PC-9 (cell line): ENCODE data around the gene RRM2. TPM values are rescaled to one million over a fixed set of nuclear protein-coding genes. Genes with fewer than 3 reads are reported as not detected.
A peak's percentile ranks its signal among the peaks of the same experiment; 100 is the strongest.
"Not testable (repeated sequence)": the region's sequence is repeated elsewhere in the genome, so short reads cannot be mapped to it uniquely, and the experiment has no call there.

Source experiments
- BruUV-seq: library from RNA; stranded (reverse); fragments of 400-500 nt; replicated peaks from 2 replicates; lab custom pipeline; 2021; lab: Mats Ljungman, UMichigan
- CTCF ChIA-PET: fragments of 300-600 bp; sonication (Branson Sonifier 250); formaldehyde crosslinking; loops from one replicate; lab custom pipeline; 2022; ENCODE audit warnings: antibody characterized with exemption; lab: Charles Lee
- POLR2A ChIA-PET: fragments of 300-600 bp; sonication (Branson Sonifier 250); formaldehyde crosslinking; loops from one replicate; lab custom pipeline; 2022; ENCODE audit warnings: antibody characterized with exemption; ENCODE audit not compliant: unreplicated experiment; lab: Charles Lee
- DNase-seq, 2 experiments: peaks; one replicate each; pipeline versions ENCODE4 v3.0.0 to v3.0.0-alpha.2; 2015 to 2022; ENCODE audit warnings: mixed read lengths in 1 of 2
- H2AFZ ChIP-seq: fragments of 200-600 bp; sonication (generic); 2 replicates; pipeline ENCODE4 v1.8.1; 2017; ENCODE audit warnings: antibody characterized with exemption
- H3F3A ChIP-seq: fragments of 200-600 bp; sonication (generic); 2 replicates; pipeline ENCODE4 v1.8.1; 2017; ENCODE audit warnings: antibody characterized with exemption, mild to moderate bottlenecking, low read depth; ENCODE audit not compliant: insufficient read depth
- H3K27ac ChIP-seq: fragments of 200-600 bp; sonication (generic); 2 replicates; pipeline ENCODE4 v1.6.1; 2016; ENCODE audit warnings: mixed run types
- H3K27me3 ChIP-seq: fragments of 200-600 bp; sonication (generic); 2 replicates; pipeline ENCODE4 v1.6.1; 2016; ENCODE audit warnings: low read depth, mixed run types; ENCODE audit not compliant: insufficient read depth
- H3K36me3 ChIP-seq: fragments of 200-600 bp; sonication (generic); 2 replicates; pipeline ENCODE4 v1.6.1; 2016; ENCODE audit warnings: low read depth, mixed run types
- H3K4me1 ChIP-seq: fragments of 200-600 bp; sonication (generic); replicated peaks from 2 replicates; pipeline ENCODE4 v1.6.1; 2016; ENCODE audit warnings: mixed run types; ENCODE audit not compliant: insufficient read depth
- H3K4me2 ChIP-seq: fragments of 200-600 bp; sonication (generic); 2 replicates; pipeline ENCODE4 v1.6.1; 2017; ENCODE audit warnings: mixed run types
- H3K4me3 ChIP-seq: fragments of 200-600 bp; sonication (generic); 2 replicates; pipeline ENCODE4 v1.6.1; 2016; ENCODE audit warnings: mixed run types
- H3K79me2 ChIP-seq: fragments of 200-600 bp; sonication (generic); 2 replicates; pipeline ENCODE4 v1.6.1; 2017; ENCODE audit warnings: low read depth, mixed run types
- H3K9me2 ChIP-seq: fragments of 200-600 bp; sonication (generic); 2 replicates; pipeline ENCODE4 v1.8.1; 2017; ENCODE audit warnings: mild to moderate bottlenecking; ENCODE audit not compliant: insufficient read depth
- H3K9me3 ChIP-seq: fragments of 200-600 bp; sonication (generic); 2 replicates; pipeline ENCODE4 v1.8.1; 2016; ENCODE audit warnings: low read depth; ENCODE audit not compliant: insufficient read depth
- H4K20me1 ChIP-seq: fragments of 200-600 bp; sonication (generic); 2 replicates; pipeline ENCODE4 v1.8.1; 2017; ENCODE audit not compliant: insufficient read depth
- CTCF ChIP-seq: fragments of 200-600 bp; sonication (generic); conservative IDR thresholded peaks from 2 replicates; pipeline ENCODE4 v1.6.1; 2017; ENCODE audit warnings: mixed run types, antibody characterized with exemption, mild to moderate bottlenecking, moderate library complexity
- EZH2 ChIP-seq: fragments of 200-600 bp; sonication (generic); IDR thresholded peaks from 2 replicates; pipeline ENCODE4 v1.8.0; 2017; ENCODE audit warnings: antibody characterized with exemption, low read depth
- intact Hi-C: fragments of 100-400 bp; cut with micrococcal nuclease; formaldehyde crosslinking; loops from one replicate; pipeline ENCODE4 v1.10.0; 2022; ENCODE audit not compliant: unreplicated experiment
- total RNA-seq: library from RNA; stranded (reverse); gene quantifications from 2 replicates; pipeline ENCODE4 v1.2.3, GENCODE V29; 2021

RRM2 gene
- total RNA-seq, 1 experiment from 2014 or later: 105 TPM

GRCh38 chr2:10097352-10098148 lies 25.0 kb upstream of the RRM2 start:
- H3K27ac ChIP-seq: no peak overlapping the region
- H3K9me3 ChIP-seq: no peaks in the 10 kb centered on the region
- no peaks in the 10 kb centered on the region for H3F3A ChIP-seq
- H3K4me1 ChIP-seq: no peaks in the 10 kb centered on the region
- POLR2A ChIA-PET: no interaction called here
- DNase-seq: peak; percentile 61 to 63
- intact Hi-C loops: no loop called here
- H4K20me1 ChIP-seq: no peaks in the 10 kb centered on the region
- no peak overlapping the region for H2AFZ ChIP-seq
- no peaks in the 10 kb centered on the region for H3K9me2 ChIP-seq
- H3K79me2 ChIP-seq: no peaks in the 10 kb centered on the region
- H3K4me3 ChIP-seq: no peak overlapping the region
- no peaks in the 10 kb centered on the region for H3K36me3 ChIP-seq
- TF ChIP-seq CTCF (peak; percentile 94), EZH2 (no peak)
- BruUV-seq: no TSS peak
- no peak overlapping the region; the same call in 1 of the 2 replicates for H3K4me2 ChIP-seq
- H3K27me3 ChIP-seq: no peaks in the 10 kb centered on the region
- CTCF ChIA-PET: interaction anchor here (0.6 to 1.9 kb wide), 10 partner anchors 13 to 319 kb away, joined by 3 to 15 read pairs (median 4); no protein-coding TSS in a partner anchor

- H3K36me3 ChIP-seq: no peaks in the 10 kb centered on the region
- H3K4me2 ChIP-seq: no peak overlapping the region
- no TSS peak for BruUV-seq
- no peak overlapping the region for H3K27ac ChIP-seq
- CTCF ChIA-PET: interaction anchor here (0.6 kb wide), 1 partner anchor 137 kb away, joined by 3 read pairs; no protein-coding TSS in a partner anchor
- no peaks in the 10 kb centered on the region for H3K9me2 ChIP-seq
- no peaks in the 10 kb centered on the region for H3K27me3 ChIP-seq
- POLR2A ChIA-PET: interaction anchor here (0.7 kb wide), 1 partner anchor 500 kb away, joined by 5 read pairs; no protein-coding TSS in a partner anchor
- no peaks in the 10 kb centered on the region for H3F3A ChIP-seq
- no peak for DNase-seq
- no peak overlapping the region for H2AFZ ChIP-seq
- intact Hi-C loops: no loop called here
- H3K9me3 ChIP-seq: no peaks in the 10 kb centered on the region
- TF ChIP-seq EZH2 (no peak), CTCF (no peak)
- no peaks in the 10 kb centered on the region for H3K4me1 ChIP-seq
- no peak overlapping the region for H3K4me3 ChIP-seq
- H3K79me2 ChIP-seq: no peaks in the 10 kb centered on the region
- H4K20me1 ChIP-seq: no peaks in the 10 kb centered on the region
Observed at GRCh38 chr2:10101491-10101890, 21.0 kb upstream of the RRM2 start.

GRCh38 chr2:10103179-10103578 lies 19.4 kb upstream of the RRM2 start:
- Histone ChIP-seq H3K36me3 (no peaks in the 10 kb centered on the region), H3K4me2 (no peak overlapping the region), H3K27ac (no peak overlapping the region), H3F3A (no peaks in the 10 kb centered on the region), H3K27me3 (no peaks in the 10 kb centered on the region), H3K79me2 (no peaks in the 10 kb centered on the region), H3K4me3 (no peak overlapping the region), H2AFZ (no peak overlapping the region), H3K4me1 (no peaks in the 10 kb centered on the region), H3K9me2 (no peaks in the 10 kb centered on the region), H3K9me3 (no peaks in the 10 kb centered on the region), H4K20me1 (no peaks in the 10 kb centered on the region)
- intact Hi-C loops: no loop called here
- no peak for TF ChIP-seq EZH2
- TF ChIP-seq CTCF: no peak
- BruUV-seq: no TSS peak
- POLR2A ChIA-PET: no interaction called here
- no peak for DNase-seq
- CTCF ChIA-PET: interaction anchor here (0.6 kb wide), 1 partner anchor 61 kb away, joined by 15 read pairs; no protein-coding TSS in a partner anchor

GRCh38 chr2:10104906-10105305 lies 17.6 kb upstream of the RRM2 start:
- H4K20me1 ChIP-seq, H3K27ac ChIP-seq, DNase-seq, H3K4me3 ChIP-seq, H3K4me1 ChIP-seq, CTCF ChIA-PET, H3K9me3 ChIP-seq, H2AFZ ChIP-seq, H3K4me2 ChIP-seq, H3K27me3 ChIP-seq, intact Hi-C loops, H3K9me2 ChIP-seq, BruUV-seq, H3K79me2 ChIP-seq, H3K36me3 ChIP-seq: not testable (repeated sequence)
- H3F3A ChIP-seq: 0 out of 2 replicates have a peak, but pooled peaks cover 13% of the 10 kb centered on the region
- POLR2A ChIA-PET: interaction anchor here (0.6 kb wide), 2 partner anchors 14 to 17 kb away, joined by 11 to 13 read pairs; no protein-coding TSS in a partner anchor
